ENCODE measurements around the gene AOPEP. TPM values are rescaled to one million over a fixed set of nuclear protein-coding genes. Genes with fewer than 3 reads are reported as not detected.

Gene AOPEP
- total RNA-seq, 4 donors from 2014 or later = 305 to 458 (median 419) TPM

DNA sequence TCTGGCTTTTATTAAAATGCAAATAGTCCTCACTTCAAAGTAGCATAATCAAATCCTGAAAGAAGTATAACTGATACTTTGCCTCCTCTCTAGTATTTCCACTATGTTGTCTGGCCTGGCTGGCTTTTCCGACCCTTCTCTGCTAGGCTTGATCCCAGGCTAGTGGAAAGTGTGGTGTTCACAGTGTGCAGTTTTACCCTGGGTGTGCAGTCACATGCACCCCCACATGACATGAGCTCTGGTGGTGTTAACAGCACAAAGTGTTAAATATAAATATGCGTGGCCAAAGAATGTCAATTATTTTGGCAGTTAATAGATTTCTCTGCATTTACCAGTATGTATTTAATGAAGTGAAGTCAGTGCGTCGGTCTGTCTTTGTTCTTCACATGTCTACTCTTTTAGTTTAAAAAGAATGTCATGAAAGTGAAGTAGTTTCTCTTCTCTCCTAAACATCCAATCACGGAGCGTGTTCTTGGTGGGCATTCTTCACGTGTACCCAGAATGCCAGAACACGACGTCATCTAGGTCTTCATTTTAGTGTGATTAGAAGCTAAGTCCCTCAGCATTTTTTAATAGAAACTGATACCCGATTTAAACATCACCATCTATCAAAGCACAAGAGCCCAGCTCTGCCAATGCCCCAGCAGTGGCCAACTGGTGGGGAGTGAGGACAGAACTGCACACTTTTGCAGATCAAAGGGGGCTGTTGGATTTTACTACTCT is 304.6 kb downstream of the AOPEP start:
- DNase-seq (ENCODE audit: extremely low spot score) = no peak
- peak overlapping the region; percentile 53 to 99 (median 88) for H3K27ac ChIP-seq (replicated peaks in 1 of 4)
- no peak overlapping the region for H3K4me3 ChIP-seq
- H3K36me3 ChIP-seq = peaks cover 0 to 22% (median 6%) of the 10 kb centered on the region in 4 donors
- intact Hi-C loops (cut with DNase I) = no loop called here
- 49% methylated on average over 10 of the region's 10 CpGs for WGBS
- TF ChIP-seq EP300 (IDR thresholded peaks at IDR 0.05) (no peak), POLR2A (IDR thresholded peaks at IDR 0.05; ENCODE audit: low read depth) (no peak), POLR2AphosphoS5 (IDR thresholded peaks at IDR 0.05) (no peak)
- TF ChIP-seq, protein P1, sequence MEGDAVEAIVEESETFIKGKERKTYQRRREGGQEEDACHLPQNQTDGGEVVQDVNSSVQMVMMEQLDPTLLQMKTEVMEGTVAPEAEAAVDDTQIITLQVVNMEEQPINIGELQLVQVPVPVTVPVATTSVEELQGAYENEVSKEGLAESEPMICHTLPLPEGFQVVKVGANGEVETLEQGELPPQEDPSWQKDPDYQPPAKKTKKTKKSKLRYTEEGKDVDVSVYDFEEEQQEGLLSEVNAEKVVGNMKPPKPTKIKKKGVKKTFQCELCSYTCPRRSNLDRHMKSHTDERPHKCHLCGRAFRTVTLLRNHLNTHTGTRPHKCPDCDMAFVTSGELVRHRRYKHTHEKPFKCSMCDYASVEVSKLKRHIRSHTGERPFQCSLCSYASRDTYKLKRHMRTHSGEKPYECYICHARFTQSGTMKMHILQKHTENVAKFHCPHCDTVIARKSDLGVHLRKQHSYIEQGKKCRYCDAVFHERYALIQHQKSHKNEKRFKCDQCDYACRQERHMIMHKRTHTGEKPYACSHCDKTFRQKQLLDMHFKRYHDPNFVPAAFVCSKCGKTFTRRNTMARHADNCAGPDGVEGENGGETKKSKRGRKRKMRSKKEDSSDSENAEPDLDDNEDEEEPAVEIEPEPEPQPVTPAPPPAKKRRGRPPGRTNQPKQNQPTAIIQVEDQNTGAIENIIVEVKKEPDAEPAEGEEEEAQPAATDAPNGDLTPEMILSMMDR (IDR thresholded peaks at IDR 0.05) = no peak
- H3K9me3 ChIP-seq = no peaks in the 10 kb centered on the region
- no peaks in the 10 kb centered on the region for H3K27me3 ChIP-seq
- H3K4me1 ChIP-seq = peaks cover 75 to 100% (median 98%) of the 10 kb centered on the region in 4 donors

GRCh38 chr9:95031711-95032461 is 305.4 kb downstream of the AOPEP start:
- TF ChIP-seq POLR2AphosphoS5 (IDR thresholded peaks at IDR 0.05) = no peak
- no peak for TF ChIP-seq POLR2A (IDR thresholded peaks at IDR 0.05; ENCODE audit: low read depth)
- TF ChIP-seq EP300 (IDR thresholded peaks at IDR 0.05) = no peak
- TF ChIP-seq, protein P1 (IDR thresholded peaks at IDR 0.05) = no peak
- intact Hi-C loops (cut with DNase I) = no loop called here
- peaks cover 74 to 100% (median 98%) of the 10 kb centered on the region in 4 donors for H3K4me1 ChIP-seq
- H3K36me3 ChIP-seq = peaks cover 0 to 22% (median 5%) of the 10 kb centered on the region in 4 donors
- H3K27me3 ChIP-seq = no peaks in the 10 kb centered on the region
- peak overlapping the region in 2 of 4 donors; percentile 8 to 19 for H3K4me3 ChIP-seq
- 67% methylated on average over 4 of the region's 5 CpGs for WGBS
- no peak for DNase-seq (ENCODE audit: extremely low spot score)
- no peaks in the 10 kb centered on the region for H3K9me3 ChIP-seq
- H3K27ac ChIP-seq (replicated peaks in 1 of 4) = peak overlapping the region; percentile 53 to 99 (median 88)

GRCh38 chr9:95032580-95033341 is 306.3 kb downstream of the AOPEP start:
- Histone ChIP-seq H3K4me3 (peak overlapping the region in 1 of 4 donors; percentile 8), H3K27me3 (no peaks in the 10 kb centered on the region), H3K9me3 (no peaks in the 10 kb centered on the region), H3K4me1 (peaks cover 77 to 100% (median 98%) of the 10 kb centered on the region in 4 donors), H3K27ac (replicated peaks in 1 of 4) (peak overlapping the region; percentile 53 to 99 (median 88)), H3K36me3 (peaks cover 0 to 26% (median 5%) of the 10 kb centered on the region in 4 donors)
- 38% methylated on average over 9 of the region's 9 CpGs for WGBS
- no peak for DNase-seq (ENCODE audit: extremely low spot score)
- TF ChIP-seq POLR2A (IDR thresholded peaks at IDR 0.05; ENCODE audit: low read depth) (no peak), POLR2AphosphoS5 (IDR thresholded peaks at IDR 0.05) (peak; percentile 28 to 61), EP300 (IDR thresholded peaks at IDR 0.05) (no peak)
- intact Hi-C loops (cut with DNase I) = no loop called here

- Histone ChIP-seq H3K27me3 (no peaks in the 10 kb centered on the region), H3K4me1 (peaks cover 77 to 100% (median 98%) of the 10 kb centered on the region in 4 donors), H3K36me3 (peaks cover 0 to 32% (median 6%) of the 10 kb centered on the region in 4 donors), H3K4me3 (no peak overlapping the region), H3K9me3 (no peaks in the 10 kb centered on the region), H3K27ac (replicated peaks in 1 of 4) (peak overlapping the region; percentile 34 to 78 (median 55))
- 83% methylated on average over 3 of the region's 3 CpGs for WGBS
- intact Hi-C loops (cut with DNase I) = no loop called here
- TF ChIP-seq, protein P1 (IDR thresholded peaks at IDR 0.05) = no peak
- TF ChIP-seq POLR2AphosphoS5 (IDR thresholded peaks at IDR 0.05) (no peak), POLR2A (IDR thresholded peaks at IDR 0.05; ENCODE audit: low read depth) (no peak), EP300 (IDR thresholded peaks at IDR 0.05) (no peak)
- no peak for DNase-seq (ENCODE audit: extremely low spot score)
Observed at GRCh38 chr9:95035846-95036245, 309.3 kb downstream of the AOPEP start.

Data from esophagus muscularis mucosa (tissue), 4 donors.